CD4-positive, alpha-beta memory T cell (primary cell): ENCODE measurements around the gene LRFN4. TPM values are rescaled to one million over a fixed set of nuclear protein-coding genes. Genes with fewer than 3 reads are reported as not detected.

Source experiments
- polyA plus RNA-seq, 2 donors: library from polyadenylated mRNA; unstranded; fragments of 300-500 nt; fragmentation: Illumina TruSeq; gene quantifications; one replicate each; pipeline ENCODE4 v1.2.3, GENCODE V29; 2021
- total RNA-seq, 2 experiments: library from RNA; stranded (reverse); gene quantifications; one replicate each; pipeline ENCODE4 v1.2.3, GENCODE V29; 2021

LRFN4 gene
- total and polyA plus RNA-seq, 4 experiments from 2014 or later = 0.42 to 5.3 (median 4.0) TPM

Other genes with a start within 250 kb of the LRFN4 start
- 100 to 1,000 TPM; 158 to 196 TPM for gene RBM14, start 240.4 kb upstream of the LRFN4 start, total RNA-seq
- gene RBM14, start 240.4 kb upstream of the LRFN4 start, polyA plus RNA-seq = 10 to 100 TPM; 66.2 to 78.2 TPM
- gene RBM4, start 218.4 kb upstream of the LRFN4 start, total RNA-seq = 100 to 1,000 TPM; 183 to 189 TPM
- gene RBM4, start 218.4 kb upstream of the LRFN4 start, polyA plus RNA-seq = 100 to 1,000 TPM; 213 to 231 TPM
- gene RBM4B, start 179.2 kb upstream of the LRFN4 start, total RNA-seq = 10 to 100 TPM; 26.6 to 26.9 TPM
- 10 to 100 TPM in 1 of 2 donors, 1 to 10 TPM in 1; 6.3 to 15.4 TPM for gene RBM4B, start 179.2 kb upstream of the LRFN4 start, polyA plus RNA-seq
- not detected for gene SPTBN2, start 127.8 kb upstream of the LRFN4 start, total RNA-seq
- gene SPTBN2, start 127.8 kb upstream of the LRFN4 start, polyA plus RNA-seq = not detected
- gene RCE1, start 13.6 kb upstream of the LRFN4 start, total RNA-seq = 10 to 100 TPM; 30.0 to 34.5 TPM
- 10 to 100 TPM; 23.3 to 31.3 TPM for gene RCE1, start 13.6 kb upstream of the LRFN4 start, polyA plus RNA-seq
- gene PC, start 101.3 kb downstream of the LRFN4 start, total RNA-seq = 1 to 10 TPM; 7.6 to 7.7 TPM
- gene PC, start 101.3 kb downstream of the LRFN4 start, polyA plus RNA-seq = 1 to 10 TPM; 2.9 to 3.2 TPM
- not detected for gene C11orf86, start 118.2 kb downstream of the LRFN4 start, total RNA-seq
- not detected for gene C11orf86, start 118.2 kb downstream of the LRFN4 start, polyA plus RNA-seq
- not detected for gene SYT12, start 166.1 kb downstream of the LRFN4 start, total RNA-seq
- gene SYT12, start 166.1 kb downstream of the LRFN4 start, polyA plus RNA-seq = not detected
- gene RHOD, start 199.8 kb downstream of the LRFN4 start, total RNA-seq = under 1 TPM in 1 of 2 experiments, not detected in 1; 0.58 TPM
- gene RHOD, start 199.8 kb downstream of the LRFN4 start, polyA plus RNA-seq = under 1 TPM in 1 of 2 donors, not detected in 1; 0.79 TPM